WI38 (cell line): ENCODE measurements around the gene ARHGEF10L.
"Not testable (repeated sequence)": the region's sequence is repeated elsewhere in the genome, so short reads cannot be mapped to it uniquely, and the experiment has no call there.

Source experiments
- H3K4me3 ChIP-seq: 2 replicates; pipeline ENCODE4 v1.5.1; 2011; ENCODE audit warnings: low read depth, mild to moderate bottlenecking, control low read depth, low read length
- CTCF ChIP-seq: IDR thresholded peaks from 2 replicates; pipeline ENCODE4 v1.5.1; 2012; ENCODE audit warnings: low read depth, mild to moderate bottlenecking, control low read depth, low read length

Gene ARHGEF10L

GRCh38 chr1:17539477-17540254 lies at the start of gene ARHGEF10L:
TSS of gene ARHGEF10L (plus strand) at chr1:17539698. CDS start at chr1:17580596, 40,898 bp downstream.
- TF ChIP-seq CTCF, result no peak
- peak within 1 kb of the TSS; percentile 77 for H3K4me3 ChIP-seq

- not testable (repeated sequence) for H3K4me3 ChIP-seq
These were observed 49.6 kb upstream of the ARHGEF10L start for GRCh38 chr1:17489768-17490417.

GRCh38 chr1:17490667-17491066 lies 48.8 kb upstream of the ARHGEF10L start:
- not testable (repeated sequence) for H3K4me3 ChIP-seq

- no peak overlapping the region for H3K4me3 ChIP-seq
- TF ChIP-seq CTCF, result peak; percentile 87
These were observed 45.3 kb upstream of the ARHGEF10L start for GRCh38 chr1:17494114-17494729.

- H3K4me3 ChIP-seq, result no peak overlapping the region
- no peak for TF ChIP-seq CTCF
These were observed 43.1 kb upstream of the ARHGEF10L start for GRCh38 chr1:17496419-17496818.

GRCh38 chr1:17498214-17498613 lies 41.3 kb upstream of the ARHGEF10L start:
- TF ChIP-seq CTCF, result no peak
- no peak overlapping the region for H3K4me3 ChIP-seq

GRCh38 chr1:17502326-17502778 lies 37.1 kb upstream of the ARHGEF10L start:
- H3K4me3 ChIP-seq, result no peak overlapping the region
- peak; percentile 95 for TF ChIP-seq CTCF

- no peak for TF ChIP-seq CTCF
- H3K4me3 ChIP-seq, result no peak overlapping the region
These were observed 36.4 kb upstream of the ARHGEF10L start for GRCh38 chr1:17503146-17503545.

- H3K4me3 ChIP-seq, result not testable (repeated sequence)
These were observed 32.3 kb upstream of the ARHGEF10L start for GRCh38 chr1:17507200-17507599.
